ENCODE measurements around the gene VCL. TPM values are rescaled to one million over a fixed set of nuclear protein-coding genes. Genes with fewer than 3 reads are reported as not detected.

The VCL gene
- total and polyA plus RNA-seq, 4 donors = 4.3 to 37.8 (median 17.3) TPM

DNA sequence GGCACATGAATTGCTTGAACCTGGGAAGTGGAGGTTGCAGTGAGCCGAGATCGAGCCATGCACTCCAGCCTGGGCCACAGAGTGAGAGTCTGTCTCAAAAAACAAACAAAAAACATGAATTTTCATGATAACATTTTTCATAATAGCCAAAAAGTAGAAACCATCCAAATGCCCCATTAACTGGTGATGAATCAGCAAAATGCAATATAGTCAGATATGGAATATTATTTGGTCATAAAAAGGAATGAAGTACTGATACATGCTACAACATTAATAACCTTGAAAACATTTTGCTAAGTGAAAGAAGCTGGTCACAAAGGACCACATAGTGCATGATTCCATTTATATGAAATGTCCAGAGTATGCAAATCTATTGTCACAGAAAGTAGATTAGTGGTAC lies 24.5 kb upstream of the VCL start:
- no peak for TF ChIP-seq EGR1 (IDR thresholded peaks at IDR 0.05; ENCODE audit: low read depth in 2 of 2)
- TF ChIP-seq, protein P1, sequence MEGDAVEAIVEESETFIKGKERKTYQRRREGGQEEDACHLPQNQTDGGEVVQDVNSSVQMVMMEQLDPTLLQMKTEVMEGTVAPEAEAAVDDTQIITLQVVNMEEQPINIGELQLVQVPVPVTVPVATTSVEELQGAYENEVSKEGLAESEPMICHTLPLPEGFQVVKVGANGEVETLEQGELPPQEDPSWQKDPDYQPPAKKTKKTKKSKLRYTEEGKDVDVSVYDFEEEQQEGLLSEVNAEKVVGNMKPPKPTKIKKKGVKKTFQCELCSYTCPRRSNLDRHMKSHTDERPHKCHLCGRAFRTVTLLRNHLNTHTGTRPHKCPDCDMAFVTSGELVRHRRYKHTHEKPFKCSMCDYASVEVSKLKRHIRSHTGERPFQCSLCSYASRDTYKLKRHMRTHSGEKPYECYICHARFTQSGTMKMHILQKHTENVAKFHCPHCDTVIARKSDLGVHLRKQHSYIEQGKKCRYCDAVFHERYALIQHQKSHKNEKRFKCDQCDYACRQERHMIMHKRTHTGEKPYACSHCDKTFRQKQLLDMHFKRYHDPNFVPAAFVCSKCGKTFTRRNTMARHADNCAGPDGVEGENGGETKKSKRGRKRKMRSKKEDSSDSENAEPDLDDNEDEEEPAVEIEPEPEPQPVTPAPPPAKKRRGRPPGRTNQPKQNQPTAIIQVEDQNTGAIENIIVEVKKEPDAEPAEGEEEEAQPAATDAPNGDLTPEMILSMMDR (IDR thresholded peaks at IDR 0.05; ENCODE audit: low read depth, low read length, missing input control) = no peak
- TF ChIP-seq RXRA (IDR thresholded peaks at IDR 0.05) = no peak
- TF ChIP-seq, protein P2, sequence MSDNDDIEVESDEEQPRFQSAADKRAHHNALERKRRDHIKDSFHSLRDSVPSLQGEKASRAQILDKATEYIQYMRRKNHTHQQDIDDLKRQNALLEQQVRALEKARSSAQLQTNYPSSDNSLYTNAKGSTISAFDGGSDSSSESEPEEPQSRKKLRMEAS (IDR thresholded peaks at IDR 0.05) = no peak
- TF ChIP-seq SP1 (IDR thresholded peaks at IDR 0.05) = no peak
- TF ChIP-seq FOXA1 (IDR thresholded peaks at IDR 0.05) = no peak
- TF ChIP-seq TAF1 (conservative IDR thresholded peaks at IDR 0.05) = no peak
- TF ChIP-seq FOXA2 (IDR thresholded peaks at IDR 0.05) = no peak
- no peak for TF ChIP-seq RAD21 (IDR thresholded peaks at IDR 0.05)
- TF ChIP-seq GABPA (IDR thresholded peaks at IDR 0.05 in 1 of 2, conservative IDR thresholded peaks at IDR 0.05 in 1 of 2) = no peak
- TF ChIP-seq JUND (IDR thresholded peaks at IDR 0.05) = no peak
- TF ChIP-seq NR2F2 (IDR thresholded peaks at IDR 0.05) = no peak
- no peak for TF ChIP-seq HNF4G (IDR thresholded peaks at IDR 0.05)
- TF ChIP-seq YY1 (IDR thresholded peaks at IDR 0.05) = no peak
- TF ChIP-seq HNF4A (conservative IDR thresholded peaks at IDR 0.05) = no peak
- TF ChIP-seq, protein P3, sequence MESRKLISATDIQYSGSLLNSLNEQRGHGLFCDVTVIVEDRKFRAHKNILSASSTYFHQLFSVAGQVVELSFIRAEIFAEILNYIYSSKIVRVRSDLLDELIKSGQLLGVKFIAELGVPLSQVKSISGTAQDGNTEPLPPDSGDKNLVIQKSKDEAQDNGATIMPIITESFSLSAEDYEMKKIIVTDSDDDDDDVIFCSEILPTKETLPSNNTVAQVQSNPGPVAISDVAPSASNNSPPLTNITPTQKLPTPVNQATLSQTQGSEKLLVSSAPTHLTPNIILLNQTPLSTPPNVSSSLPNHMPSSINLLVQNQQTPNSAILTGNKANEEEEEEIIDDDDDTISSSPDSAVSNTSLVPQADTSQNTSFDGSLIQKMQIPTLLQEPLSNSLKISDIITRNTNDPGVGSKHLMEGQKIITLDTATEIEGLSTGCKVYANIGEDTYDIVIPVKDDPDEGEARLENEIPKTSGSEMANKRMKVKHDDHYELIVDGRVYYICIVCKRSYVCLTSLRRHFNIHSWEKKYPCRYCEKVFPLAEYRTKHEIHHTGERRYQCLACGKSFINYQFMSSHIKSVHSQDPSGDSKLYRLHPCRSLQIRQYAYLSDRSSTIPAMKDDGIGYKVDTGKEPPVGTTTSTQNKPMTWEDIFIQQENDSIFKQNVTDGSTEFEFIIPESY (IDR thresholded peaks at IDR 0.05) = no peak
- TF ChIP-seq, protein P4, sequence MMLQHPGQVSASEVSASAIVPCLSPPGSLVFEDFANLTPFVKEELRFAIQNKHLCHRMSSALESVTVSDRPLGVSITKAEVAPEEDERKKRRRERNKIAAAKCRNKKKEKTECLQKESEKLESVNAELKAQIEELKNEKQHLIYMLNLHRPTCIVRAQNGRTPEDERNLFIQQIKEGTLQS (IDR thresholded peaks at IDR 0.05) = no peak
- TF ChIP-seq, protein P5, sequence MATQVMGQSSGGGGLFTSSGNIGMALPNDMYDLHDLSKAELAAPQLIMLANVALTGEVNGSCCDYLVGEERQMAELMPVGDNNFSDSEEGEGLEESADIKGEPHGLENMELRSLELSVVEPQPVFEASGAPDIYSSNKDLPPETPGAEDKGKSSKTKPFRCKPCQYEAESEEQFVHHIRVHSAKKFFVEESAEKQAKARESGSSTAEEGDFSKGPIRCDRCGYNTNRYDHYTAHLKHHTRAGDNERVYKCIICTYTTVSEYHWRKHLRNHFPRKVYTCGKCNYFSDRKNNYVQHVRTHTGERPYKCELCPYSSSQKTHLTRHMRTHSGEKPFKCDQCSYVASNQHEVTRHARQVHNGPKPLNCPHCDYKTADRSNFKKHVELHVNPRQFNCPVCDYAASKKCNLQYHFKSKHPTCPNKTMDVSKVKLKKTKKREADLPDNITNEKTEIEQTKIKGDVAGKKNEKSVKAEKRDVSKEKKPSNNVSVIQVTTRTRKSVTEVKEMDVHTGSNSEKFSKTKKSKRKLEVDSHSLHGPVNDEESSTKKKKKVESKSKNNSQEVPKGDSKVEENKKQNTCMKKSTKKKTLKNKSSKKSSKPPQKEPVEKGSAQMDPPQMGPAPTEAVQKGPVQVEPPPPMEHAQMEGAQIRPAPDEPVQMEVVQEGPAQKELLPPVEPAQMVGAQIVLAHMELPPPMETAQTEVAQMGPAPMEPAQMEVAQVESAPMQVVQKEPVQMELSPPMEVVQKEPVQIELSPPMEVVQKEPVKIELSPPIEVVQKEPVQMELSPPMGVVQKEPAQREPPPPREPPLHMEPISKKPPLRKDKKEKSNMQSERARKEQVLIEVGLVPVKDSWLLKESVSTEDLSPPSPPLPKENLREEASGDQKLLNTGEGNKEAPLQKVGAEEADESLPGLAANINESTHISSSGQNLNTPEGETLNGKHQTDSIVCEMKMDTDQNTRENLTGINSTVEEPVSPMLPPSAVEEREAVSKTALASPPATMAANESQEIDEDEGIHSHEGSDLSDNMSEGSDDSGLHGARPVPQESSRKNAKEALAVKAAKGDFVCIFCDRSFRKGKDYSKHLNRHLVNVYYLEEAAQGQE (IDR thresholded peaks at IDR 0.05) = no peak
- Histone ChIP-seq H3K27ac (ENCODE audit: low read depth in 1 of 2, low read length in 2 of 2) (no peak overlapping the region), H3K27me3 (ENCODE audit: control insufficient read depth in 4 of 4, insufficient read depth in 4 of 4, low read length in 3 of 4) (no peaks in the 10 kb centered on the region)

More for the DNA sequence above, 24.5 kb upstream of the VCL start:
- no peaks in the 10 kb centered on the region for H3K9me3 ChIP-seq (ENCODE audit: control insufficient read depth in 4 of 4, low read length in 3 of 4)
- H3K36me3 ChIP-seq (ENCODE audit: control insufficient read depth in 4 of 4, insufficient read depth in 3 of 4, low read depth in 1 of 4, low read length in 3 of 4) = no peaks in the 10 kb centered on the region
- no peaks in the 10 kb centered on the region for H3K4me1 ChIP-seq (ENCODE audit: control insufficient read depth in 4 of 4, insufficient read depth in 4 of 4, low read length in 3 of 4)
- no peak overlapping the region for H3K9ac ChIP-seq (ENCODE audit: low read depth in 1 of 2, low read length in 2 of 2)
- WGBS = 100% methylated on average over 2 of the region's 2 CpGs
- DNase-seq (ENCODE audit: low spot score) = no peak
- H3K4me3 ChIP-seq (ENCODE audit: low read depth in 1 of 3, low read length in 3 of 3) = no peak overlapping the region
